ENCODE data around the gene UCKL1. TPM values are rescaled to one million over a fixed set of nuclear protein-coding genes. Genes with fewer than 3 reads are reported as not detected.

UCKL1 gene
- total RNA-seq, 1 donor from 2014 or later = 39.3 TPM

DNA sequence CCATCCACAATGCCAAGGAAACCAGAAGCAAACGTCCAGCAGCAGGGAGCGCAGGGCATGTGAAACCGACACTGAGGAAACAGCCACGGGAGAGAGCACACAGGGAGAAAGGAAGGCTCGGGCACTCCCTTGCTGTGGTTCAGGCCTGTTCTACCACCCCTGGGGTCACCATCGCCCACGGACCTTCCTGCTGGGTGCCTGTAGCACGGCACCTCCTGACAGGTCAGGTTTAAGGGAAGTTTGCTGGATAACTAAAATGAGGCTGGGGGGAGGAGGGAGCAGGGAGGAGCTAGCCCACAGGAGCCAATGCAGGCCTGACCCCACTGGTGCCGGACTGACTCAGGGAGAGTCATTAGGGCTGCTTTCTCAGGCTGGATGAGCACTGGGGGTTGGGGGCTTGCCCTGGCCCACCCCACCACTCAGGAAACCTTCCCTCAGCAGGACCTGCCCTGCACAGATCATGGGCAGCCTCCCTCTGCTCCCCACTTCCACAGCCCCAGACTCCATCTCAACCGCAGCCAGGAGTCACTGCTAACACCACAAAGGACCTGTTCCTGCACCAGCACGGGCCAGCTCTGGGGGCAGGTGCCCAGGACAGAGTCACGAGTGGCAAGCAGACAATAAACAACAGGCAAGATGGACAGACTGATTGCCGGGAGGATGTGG is 2.3 kb downstream of the UCKL1 start:
- Mint-ChIP-seq H3K27me3 (ENCODE audit: low read depth) (peaks cover 1% of the 10 kb centered on the region), H3K9me3 (no peaks in the 10 kb centered on the region), H3K4me3 (peak overlapping the region; percentile 88), H3K4me1 (peaks cover 29% of the 10 kb centered on the region), H3K36me3 (ENCODE audit: low read depth) (no peaks in the 10 kb centered on the region), H3K27ac (ENCODE audit: unreplicated experiment) (peak overlapping the region; percentile 59)
- TF ChIP-seq, protein P1, sequence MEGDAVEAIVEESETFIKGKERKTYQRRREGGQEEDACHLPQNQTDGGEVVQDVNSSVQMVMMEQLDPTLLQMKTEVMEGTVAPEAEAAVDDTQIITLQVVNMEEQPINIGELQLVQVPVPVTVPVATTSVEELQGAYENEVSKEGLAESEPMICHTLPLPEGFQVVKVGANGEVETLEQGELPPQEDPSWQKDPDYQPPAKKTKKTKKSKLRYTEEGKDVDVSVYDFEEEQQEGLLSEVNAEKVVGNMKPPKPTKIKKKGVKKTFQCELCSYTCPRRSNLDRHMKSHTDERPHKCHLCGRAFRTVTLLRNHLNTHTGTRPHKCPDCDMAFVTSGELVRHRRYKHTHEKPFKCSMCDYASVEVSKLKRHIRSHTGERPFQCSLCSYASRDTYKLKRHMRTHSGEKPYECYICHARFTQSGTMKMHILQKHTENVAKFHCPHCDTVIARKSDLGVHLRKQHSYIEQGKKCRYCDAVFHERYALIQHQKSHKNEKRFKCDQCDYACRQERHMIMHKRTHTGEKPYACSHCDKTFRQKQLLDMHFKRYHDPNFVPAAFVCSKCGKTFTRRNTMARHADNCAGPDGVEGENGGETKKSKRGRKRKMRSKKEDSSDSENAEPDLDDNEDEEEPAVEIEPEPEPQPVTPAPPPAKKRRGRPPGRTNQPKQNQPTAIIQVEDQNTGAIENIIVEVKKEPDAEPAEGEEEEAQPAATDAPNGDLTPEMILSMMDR (conservative IDR thresholded peaks at IDR 0.05) = no peak
- no peak for DNase-seq (ENCODE audit: low read depth, low spot score)

DNA sequence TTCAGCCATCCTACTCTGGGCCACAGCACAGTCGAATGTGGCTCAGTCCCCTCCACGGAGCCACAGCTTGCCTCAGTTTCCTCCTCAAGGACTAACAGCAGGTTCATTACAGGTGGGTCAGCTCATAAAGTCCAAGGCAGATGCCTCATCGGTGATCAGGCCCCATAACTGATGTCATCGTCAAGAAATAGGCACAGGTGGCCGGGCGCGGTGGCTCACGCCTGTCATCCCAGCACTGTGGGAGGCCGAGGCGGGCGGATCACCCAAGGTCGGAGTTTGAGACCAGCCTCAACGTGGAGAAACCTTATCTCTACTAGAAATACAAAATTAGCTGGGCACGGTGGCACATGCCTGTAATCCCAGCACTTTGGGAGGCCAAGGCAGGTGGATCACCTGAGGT is 3.4 kb downstream of the UCKL1 start:
- TF ChIP-seq, protein P1 (conservative IDR thresholded peaks at IDR 0.05) = no peak
- Mint-ChIP-seq H3K36me3 (ENCODE audit: low read depth) (no peaks in the 10 kb centered on the region), H3K4me1 (peaks cover 40% of the 10 kb centered on the region), H3K4me3 (peak overlapping the region; percentile 88), H3K9me3 (no peaks in the 10 kb centered on the region), H3K27ac (ENCODE audit: unreplicated experiment) (no peak overlapping the region), H3K27me3 (ENCODE audit: low read depth) (peaks cover 4% of the 10 kb centered on the region)
- DNase-seq (ENCODE audit: low read depth, low spot score) = no peak

DNA sequence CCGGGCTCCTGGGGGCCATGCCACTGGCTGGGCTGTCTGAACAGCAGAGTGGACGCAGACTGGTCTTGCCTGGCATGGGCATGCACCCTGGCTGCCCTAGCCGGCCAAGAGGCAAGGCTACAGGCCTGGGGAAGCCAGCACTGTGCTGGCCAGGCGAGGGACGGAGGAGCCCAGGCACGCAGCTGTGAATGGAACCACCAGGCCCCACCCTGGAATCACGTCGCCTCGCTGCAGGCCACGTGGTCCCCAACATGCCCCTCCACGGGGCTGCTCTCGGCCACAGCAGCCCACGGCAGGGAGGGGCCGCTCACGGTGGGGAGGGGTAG is 4.0 kb downstream of the UCKL1 start:
- DNase-seq (ENCODE audit: low read depth, low spot score) = no peak
- H3K4me3 Mint-ChIP-seq = no peak overlapping the region
- peaks cover 5% of the 10 kb centered on the region for H3K27me3 Mint-ChIP-seq (ENCODE audit: low read depth)
- TF ChIP-seq, protein P1 (conservative IDR thresholded peaks at IDR 0.05) = no peak
- peaks cover 41% of the 10 kb centered on the region for H3K4me1 Mint-ChIP-seq
- no peaks in the 10 kb centered on the region for H3K36me3 Mint-ChIP-seq (ENCODE audit: low read depth)
- no peaks in the 10 kb centered on the region for H3K9me3 Mint-ChIP-seq
- no peak overlapping the region for H3K27ac Mint-ChIP-seq (ENCODE audit: unreplicated experiment)

DNA sequence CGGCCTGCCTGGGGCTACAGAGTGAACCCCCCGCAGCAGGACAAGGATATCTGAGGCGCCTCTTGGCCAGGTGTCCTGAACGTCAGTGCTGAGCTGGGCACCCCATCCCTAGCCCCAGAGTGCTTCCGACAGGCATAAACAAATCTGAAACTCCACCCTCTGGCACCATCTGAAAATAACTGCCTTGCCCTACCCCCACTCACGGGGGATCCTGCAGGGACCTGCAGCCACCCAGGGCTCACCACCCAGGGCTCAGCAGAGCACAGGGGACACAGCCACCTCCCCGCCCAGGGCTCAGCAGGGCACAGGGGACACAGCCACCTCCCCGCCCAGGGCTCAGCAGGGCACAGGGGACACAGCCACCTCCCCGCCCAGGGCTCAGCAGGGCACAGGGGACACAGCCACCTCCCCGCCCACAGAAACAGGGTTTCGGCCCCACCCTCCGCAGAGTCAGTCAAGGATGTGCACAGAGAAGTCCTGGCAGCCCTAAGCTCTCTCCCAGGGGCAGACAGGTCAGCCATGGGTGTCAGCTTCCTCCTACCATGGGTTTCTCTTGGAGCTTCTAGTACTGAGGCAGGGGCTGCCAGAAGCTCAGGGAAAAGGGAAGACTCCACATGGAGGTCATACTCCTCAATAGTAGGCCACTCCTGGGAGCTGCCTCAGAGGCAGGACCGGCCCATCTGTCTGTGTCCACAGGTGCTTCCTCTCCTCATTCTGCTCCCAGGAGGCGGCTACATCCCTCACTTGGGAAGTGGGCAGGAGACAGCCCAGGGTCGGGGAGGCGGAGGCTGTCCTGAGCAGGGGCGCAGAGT is 4.6 kb downstream of the UCKL1 start:
- peaks cover 45% of the 10 kb centered on the region for H3K4me1 Mint-ChIP-seq
- H3K27ac Mint-ChIP-seq (ENCODE audit: unreplicated experiment) = no peak overlapping the region
- H3K36me3 Mint-ChIP-seq (ENCODE audit: low read depth) = no peaks in the 10 kb centered on the region
- no peak for DNase-seq (ENCODE audit: low read depth, low spot score)
- H3K27me3 Mint-ChIP-seq (ENCODE audit: low read depth) = peaks cover 8% of the 10 kb centered on the region
- TF ChIP-seq, protein P1 (conservative IDR thresholded peaks at IDR 0.05) = no peak
- no peak overlapping the region for H3K4me3 Mint-ChIP-seq
- H3K9me3 Mint-ChIP-seq = no peaks in the 10 kb centered on the region

DNA sequence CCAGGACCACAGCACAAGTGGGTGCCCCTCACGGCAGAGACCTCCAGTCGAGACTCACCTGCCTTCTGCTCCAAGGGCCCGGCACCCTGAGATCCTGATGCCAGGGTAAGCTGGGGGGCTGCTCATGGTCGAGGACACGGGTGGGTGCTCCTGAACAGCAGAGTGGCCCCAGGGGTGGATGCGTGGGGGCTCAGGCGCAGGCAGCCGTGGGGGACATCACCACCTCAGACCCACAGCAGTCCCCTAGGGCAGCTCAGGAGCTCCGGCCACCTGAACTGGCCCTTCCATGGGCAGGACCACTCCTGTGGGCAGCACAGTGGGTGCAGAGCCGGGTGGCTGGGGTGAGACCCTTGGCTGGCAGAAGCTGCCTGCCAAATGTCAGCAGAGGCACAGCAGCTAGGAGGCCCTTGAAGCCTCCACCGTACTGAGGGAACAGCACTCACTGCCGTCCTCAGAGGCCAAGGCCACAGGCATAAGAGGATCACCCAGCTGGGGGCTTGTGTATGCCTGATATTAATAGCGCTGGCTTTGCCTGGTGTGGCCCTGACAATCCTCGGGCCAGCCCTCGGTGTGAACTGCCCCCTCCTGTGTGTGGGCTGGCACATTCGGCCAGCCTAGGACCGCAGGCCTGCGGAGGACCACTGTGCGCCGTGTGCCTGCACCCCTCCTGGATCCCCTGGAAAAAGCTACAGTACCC is 5.4 kb downstream of the UCKL1 start:
- H3K27me3 Mint-ChIP-seq (ENCODE audit: low read depth) = peaks cover 8% of the 10 kb centered on the region
- no peaks in the 10 kb centered on the region for H3K9me3 Mint-ChIP-seq
- H3K4me3 Mint-ChIP-seq = no peak overlapping the region
- DNase-seq (ENCODE audit: low read depth, low spot score) = no peak
- H3K27ac Mint-ChIP-seq (ENCODE audit: unreplicated experiment) = no peak overlapping the region
- TF ChIP-seq, protein P1 (conservative IDR thresholded peaks at IDR 0.05) = no peak
- H3K4me1 Mint-ChIP-seq = peaks cover 45% of the 10 kb centered on the region
- H3K36me3 Mint-ChIP-seq (ENCODE audit: low read depth) = peaks cover under 1% of the 10 kb centered on the region
